ENCODE measurements around the gene DPP7. TPM values are rescaled to one million over a fixed set of nuclear protein-coding genes. Genes with fewer than 3 reads are reported as not detected.

The DPP7 gene
- total and polyA plus RNA-seq, 10 of the 15 experiments (the other 5 are each of a cell fraction or from before 2014, with no cell fraction given) = 0.68 to 245 (median 106) TPM

DNA sequence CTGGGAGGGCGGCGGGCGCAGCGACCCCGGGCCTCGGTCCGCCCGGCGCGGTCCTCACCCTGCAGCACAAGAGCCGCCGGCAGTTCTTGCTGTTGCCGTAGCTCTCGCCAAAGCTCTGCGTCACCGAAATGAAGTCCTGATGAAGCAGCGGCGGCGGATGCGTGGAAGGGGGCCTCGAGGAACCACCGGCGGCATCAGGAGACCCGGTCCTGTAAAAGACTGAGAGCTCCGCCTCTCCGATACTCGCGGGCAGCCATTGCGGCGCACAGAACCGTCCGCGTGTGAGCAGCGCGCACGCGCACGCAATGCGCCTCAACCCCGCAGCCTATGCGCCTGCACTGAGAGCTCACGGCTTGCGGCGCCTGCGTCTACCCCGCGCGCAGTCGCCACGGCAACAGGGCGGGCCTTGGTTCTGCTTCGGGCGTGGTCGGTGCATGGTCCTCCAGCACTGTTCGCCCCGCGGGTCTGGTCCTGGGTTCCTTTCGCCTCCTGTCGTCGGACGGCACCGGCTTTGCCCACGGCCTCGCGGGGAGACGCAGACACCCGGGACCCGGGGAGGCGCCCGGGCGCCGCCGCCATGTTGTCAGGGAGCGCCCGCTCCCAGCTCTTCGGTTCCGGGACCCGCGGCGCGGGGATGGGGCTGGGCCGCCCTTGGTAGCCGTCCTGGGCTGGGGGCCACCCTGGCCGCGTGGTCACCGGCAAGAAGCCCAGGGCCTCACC, 15.1 kb upstream of the DPP7 start (continued):
- TF ChIP-seq, protein P1, sequence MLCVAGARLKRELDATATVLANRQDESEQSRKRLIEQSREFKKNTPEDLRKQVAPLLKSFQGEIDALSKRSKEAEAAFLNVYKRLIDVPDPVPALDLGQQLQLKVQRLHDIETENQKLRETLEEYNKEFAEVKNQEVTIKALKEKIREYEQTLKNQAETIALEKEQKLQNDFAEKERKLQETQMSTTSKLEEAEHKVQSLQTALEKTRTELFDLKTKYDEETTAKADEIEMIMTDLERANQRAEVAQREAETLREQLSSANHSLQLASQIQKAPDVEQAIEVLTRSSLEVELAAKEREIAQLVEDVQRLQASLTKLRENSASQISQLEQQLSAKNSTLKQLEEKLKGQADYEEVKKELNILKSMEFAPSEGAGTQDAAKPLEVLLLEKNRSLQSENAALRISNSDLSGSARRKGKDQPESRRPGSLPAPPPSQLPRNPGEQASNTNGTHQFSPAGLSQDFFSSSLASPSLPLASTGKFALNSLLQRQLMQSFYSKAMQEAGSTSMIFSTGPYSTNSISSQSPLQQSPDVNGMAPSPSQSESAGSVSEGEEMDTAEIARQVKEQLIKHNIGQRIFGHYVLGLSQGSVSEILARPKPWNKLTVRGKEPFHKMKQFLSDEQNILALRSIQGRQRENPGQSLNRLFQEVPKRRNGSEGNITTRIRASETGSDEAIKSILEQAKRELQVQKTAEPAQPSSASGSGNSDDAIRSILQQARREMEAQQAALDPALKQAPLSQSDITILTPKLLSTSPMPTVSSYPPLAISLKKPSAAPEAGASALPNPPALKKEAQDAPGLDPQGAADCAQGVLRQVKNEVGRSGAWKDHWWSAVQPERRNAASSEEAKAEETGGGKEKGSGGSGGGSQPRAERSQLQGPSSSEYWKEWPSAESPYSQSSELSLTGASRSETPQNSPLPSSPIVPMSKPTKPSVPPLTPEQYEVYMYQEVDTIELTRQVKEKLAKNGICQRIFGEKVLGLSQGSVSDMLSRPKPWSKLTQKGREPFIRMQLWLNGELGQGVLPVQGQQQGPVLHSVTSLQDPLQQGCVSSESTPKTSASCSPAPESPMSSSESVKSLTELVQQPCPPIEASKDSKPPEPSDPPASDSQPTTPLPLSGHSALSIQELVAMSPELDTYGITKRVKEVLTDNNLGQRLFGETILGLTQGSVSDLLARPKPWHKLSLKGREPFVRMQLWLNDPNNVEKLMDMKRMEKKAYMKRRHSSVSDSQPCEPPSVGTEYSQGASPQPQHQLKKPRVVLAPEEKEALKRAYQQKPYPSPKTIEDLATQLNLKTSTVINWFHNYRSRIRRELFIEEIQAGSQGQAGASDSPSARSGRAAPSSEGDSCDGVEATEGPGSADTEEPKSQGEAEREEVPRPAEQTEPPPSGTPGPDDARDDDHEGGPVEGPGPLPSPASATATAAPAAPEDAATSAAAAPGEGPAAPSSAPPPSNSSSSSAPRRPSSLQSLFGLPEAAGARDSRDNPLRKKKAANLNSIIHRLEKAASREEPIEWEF (IDR thresholded peaks at IDR 0.05; ENCODE audit: insufficient replicate concordance, low read depth, low read length) = no peak
- TF ChIP-seq ZNF274 (IDR thresholded peaks at IDR 0.05; ENCODE audit: insufficient read depth, insufficient read length) (no peak), ESRRA (IDR thresholded peaks at IDR 0.05; ENCODE audit: low read length) (no peak), SIN3A (IDR thresholded peaks at IDR 0.05; ENCODE audit: low read depth, low read length) (peak; percentile 90), EED (IDR thresholded peaks at IDR 0.05; ENCODE audit: low read depth) (no peak), CBFB (IDR thresholded peaks at IDR 0.05; ENCODE audit: low read depth) (0 out of 2 replicates have a peak, but pooled peaks have one; percentile 26), WRNIP1 (IDR thresholded peaks at IDR 0.05; ENCODE audit: borderline replicate concordance, low read depth, low read length) (no peak), POLR2A (IDR thresholded peaks at IDR 0.05; ENCODE audit: low read depth, low read length) (peak; percentile 83), RUNX3 (IDR thresholded peaks at IDR 0.05; ENCODE audit: low read length) (no peak), MEF2B (IDR thresholded peaks at IDR 0.05; ENCODE audit: partially characterized antibody, poor library complexity, severe bottlenecking) (peak; percentile 25), ZSCAN29 (IDR thresholded peaks at IDR 0.05) (no peak), ZNF207 (IDR thresholded peaks at IDR 0.05; ENCODE audit: borderline replicate concordance) (peak; percentile 34; the same call in 1 of the 2 replicates), RCOR1 (conservative IDR thresholded peaks at IDR 0.05; ENCODE audit: low read depth, low read length) (no peak)
- TF ChIP-seq, protein P2, sequence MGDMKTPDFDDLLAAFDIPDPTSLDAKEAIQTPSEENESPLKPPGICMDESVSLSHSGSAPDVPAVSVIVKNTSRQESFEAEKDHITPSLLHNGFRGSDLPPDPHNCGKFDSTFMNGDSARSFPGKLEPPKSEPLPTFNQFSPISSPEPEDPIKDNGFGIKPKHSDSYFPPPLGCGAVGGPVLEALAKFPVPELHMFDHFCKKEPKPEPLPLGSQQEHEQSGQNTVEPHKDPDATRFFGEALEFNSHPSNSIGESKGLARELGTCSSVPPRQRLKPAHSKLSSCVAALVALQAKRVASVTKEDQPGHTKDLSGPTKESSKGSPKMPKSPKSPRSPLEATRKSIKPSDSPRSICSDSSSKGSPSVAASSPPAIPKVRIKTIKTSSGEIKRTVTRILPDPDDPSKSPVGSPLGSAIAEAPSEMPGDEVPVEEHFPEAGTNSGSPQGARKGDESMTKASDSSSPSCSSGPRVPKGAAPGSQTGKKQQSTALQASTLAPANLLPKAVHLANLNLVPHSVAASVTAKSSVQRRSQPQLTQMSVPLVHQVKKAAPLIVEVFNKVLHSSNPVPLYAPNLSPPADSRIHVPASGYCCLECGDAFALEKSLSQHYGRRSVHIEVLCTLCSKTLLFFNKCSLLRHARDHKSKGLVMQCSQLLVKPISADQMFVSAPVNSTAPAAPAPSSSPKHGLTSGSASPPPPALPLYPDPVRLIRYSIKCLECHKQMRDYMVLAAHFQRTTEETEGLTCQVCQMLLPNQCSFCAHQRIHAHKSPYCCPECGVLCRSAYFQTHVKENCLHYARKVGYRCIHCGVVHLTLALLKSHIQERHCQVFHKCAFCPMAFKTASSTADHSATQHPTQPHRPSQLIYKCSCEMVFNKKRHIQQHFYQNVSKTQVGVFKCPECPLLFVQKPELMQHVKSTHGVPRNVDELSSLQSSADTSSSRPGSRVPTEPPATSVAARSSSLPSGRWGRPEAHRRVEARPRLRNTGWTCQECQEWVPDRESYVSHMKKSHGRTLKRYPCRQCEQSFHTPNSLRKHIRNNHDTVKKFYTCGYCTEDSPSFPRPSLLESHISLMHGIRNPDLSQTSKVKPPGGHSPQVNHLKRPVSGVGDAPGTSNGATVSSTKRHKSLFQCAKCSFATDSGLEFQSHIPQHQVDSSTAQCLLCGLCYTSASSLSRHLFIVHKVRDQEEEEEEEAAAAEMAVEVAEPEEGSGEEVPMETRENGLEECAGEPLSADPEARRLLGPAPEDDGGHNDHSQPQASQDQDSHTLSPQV (IDR thresholded peaks at IDR 0.05) = no peak
- TF ChIP-seq, protein P3, sequence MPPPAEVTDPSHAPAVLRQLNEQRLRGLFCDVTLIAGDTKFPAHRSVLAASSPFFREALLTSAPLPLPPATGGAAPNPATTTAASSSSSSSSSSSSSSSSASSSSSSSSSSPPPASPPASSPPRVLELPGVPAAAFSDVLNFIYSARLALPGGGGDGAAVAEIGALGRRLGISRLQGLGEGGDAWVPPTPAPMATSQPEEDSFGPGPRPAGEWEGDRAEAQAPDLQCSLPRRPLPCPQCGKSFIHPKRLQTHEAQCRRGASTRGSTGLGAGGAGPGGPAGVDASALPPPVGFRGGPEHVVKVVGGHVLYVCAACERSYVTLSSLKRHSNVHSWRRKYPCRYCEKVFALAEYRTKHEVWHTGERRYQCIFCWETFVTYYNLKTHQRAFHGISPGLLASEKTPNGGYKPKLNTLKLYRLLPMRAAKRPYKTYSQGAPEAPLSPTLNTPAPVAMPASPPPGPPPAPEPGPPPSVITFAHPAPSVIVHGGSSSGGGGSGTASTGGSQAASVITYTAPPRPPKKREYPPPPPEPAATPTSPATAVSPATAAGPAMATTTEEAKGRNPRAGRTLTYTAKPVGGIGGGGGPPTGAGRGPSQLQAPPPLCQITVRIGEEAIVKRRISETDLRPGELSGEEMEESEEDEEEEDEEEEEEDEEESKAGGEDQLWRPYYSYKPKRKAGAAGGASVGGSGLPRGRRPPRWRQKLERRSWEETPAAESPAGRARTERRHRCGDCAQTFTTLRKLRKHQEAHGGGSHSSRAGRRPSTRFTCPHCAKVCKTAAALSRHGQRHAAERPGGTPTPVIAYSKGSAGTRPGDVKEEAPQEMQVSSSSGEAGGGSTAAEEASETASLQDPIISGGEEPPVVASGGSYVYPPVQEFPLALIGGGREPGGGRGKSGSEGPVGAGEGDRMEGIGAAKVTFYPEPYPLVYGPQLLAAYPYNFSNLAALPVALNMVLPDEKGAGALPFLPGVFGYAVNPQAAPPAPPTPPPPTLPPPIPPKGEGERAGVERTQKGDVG (CRISPR knock-in tag; IDR thresholded peaks at IDR 0.05) = no peak
- TF ChIP-seq, protein P4, sequence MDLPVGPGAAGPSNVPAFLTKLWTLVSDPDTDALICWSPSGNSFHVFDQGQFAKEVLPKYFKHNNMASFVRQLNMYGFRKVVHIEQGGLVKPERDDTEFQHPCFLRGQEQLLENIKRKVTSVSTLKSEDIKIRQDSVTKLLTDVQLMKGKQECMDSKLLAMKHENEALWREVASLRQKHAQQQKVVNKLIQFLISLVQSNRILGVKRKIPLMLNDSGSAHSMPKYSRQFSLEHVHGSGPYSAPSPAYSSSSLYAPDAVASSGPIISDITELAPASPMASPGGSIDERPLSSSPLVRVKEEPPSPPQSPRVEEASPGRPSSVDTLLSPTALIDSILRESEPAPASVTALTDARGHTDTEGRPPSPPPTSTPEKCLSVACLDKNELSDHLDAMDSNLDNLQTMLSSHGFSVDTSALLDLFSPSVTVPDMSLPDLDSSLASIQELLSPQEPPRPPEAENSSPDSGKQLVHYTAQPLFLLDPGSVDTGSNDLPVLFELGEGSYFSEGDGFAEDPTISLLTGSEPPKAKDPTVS (IDR thresholded peaks at IDR 0.05; ENCODE audit: low read depth, low read length) = no peak
